T-helper 2 cell treated with Interferon-gamma antibody and Interleukin-4, amounts not matched to agents 5 μg/mL and 100 μg/mL, for 36 hours (primary cell): ENCODE measurements around the gene FAM9A.
"Not testable (repeated sequence)": the region's sequence is repeated elsewhere in the genome, so short reads cannot be mapped to it uniquely, and the experiment has no call there.

ENCODE experiments used
- DNase-seq: peaks from one replicate; pipeline ENCODE4 v3.0.0; 2021; ENCODE audit warnings: low spot score
- H3K27ac Mint-ChIP-seq: one replicate; pipeline ENCODE4 v1.8.0; 2021; ENCODE audit warnings: mild to moderate bottlenecking, mixed read lengths
- H3K27me3 Mint-ChIP-seq: one replicate; pipeline ENCODE4 v1.8.0; 2021; ENCODE audit warnings: low read depth, mixed read lengths
- H3K36me3 Mint-ChIP-seq: one replicate; pipeline ENCODE4 v1.8.0; 2021; ENCODE audit warnings: low read depth, mixed read lengths
- H3K4me1 Mint-ChIP-seq: one replicate; pipeline ENCODE4 v1.8.0; 2021; ENCODE audit warnings: low read depth, mixed read lengths
- H3K4me3 Mint-ChIP-seq: one replicate; pipeline ENCODE4 v1.8.0; 2022; ENCODE audit warnings: mild to moderate bottlenecking, moderate library complexity, mixed read lengths
- H3K9me3 Mint-ChIP-seq: one replicate; pipeline ENCODE4 v1.8.0; 2021; ENCODE audit warnings: mixed read lengths

Gene FAM9A

DNA sequence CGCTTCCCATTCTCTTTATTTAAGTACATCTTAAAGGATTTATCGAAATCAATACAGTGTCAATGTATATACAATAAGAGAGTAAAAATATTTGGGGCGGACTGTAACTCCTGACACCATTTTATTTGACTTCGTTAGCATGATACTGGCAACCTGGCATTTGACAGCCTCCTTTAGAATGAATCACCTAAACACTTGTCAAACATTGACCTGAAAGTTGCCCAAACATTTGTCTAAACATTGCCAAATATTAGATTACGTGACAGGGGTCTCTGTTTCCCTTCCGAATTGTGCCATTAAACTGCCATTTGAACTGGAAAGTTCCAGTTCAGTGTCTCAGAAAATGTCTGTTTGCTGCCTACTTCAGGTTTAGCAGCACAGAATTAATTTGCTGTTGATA, 20.8 kb upstream of the FAM9A start:
- Mint-ChIP-seq H3K27ac (no peak overlapping the region), H3K4me3 (no peak overlapping the region), H3K9me3 (no peaks in the 10 kb centered on the region), H3K36me3 (no peaks in the 10 kb centered on the region), H3K27me3 (peaks cover 27% of the 10 kb centered on the region), H3K4me1 (no peaks in the 10 kb centered on the region)
- no peak for DNase-seq

DNA sequence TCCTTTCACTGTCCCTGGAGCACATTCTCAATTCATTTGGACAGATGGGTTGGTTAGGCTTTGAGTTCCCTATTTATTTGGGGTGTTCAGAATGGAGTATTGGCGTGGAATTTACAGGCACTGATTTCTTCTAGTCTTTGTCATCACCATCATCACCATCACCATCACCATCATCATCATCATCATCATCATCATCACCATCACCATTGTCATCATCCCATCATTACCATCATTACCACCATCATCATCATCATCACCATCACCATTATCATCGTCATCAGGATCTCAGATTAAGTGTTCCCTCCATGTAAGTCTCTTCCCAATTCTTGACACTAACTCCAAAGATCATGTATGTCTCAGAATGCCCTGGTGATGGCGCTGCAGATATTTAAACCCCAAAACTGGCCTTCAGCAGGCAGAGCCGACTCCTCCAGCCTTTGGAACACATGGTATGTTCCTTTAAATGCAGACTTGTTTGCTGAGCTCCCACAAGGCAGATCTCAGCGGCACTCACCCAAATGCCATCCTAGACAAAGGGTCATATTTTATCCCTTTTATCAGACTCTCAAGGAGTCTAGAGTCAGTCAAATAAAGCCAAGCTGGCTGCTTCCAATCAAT, 19.8 kb upstream of the FAM9A start:
- H3K27ac Mint-ChIP-seq, result no peak overlapping the region
- DNase-seq, result no peak
- H3K36me3 Mint-ChIP-seq, result no peaks in the 10 kb centered on the region
- no peaks in the 10 kb centered on the region for H3K9me3 Mint-ChIP-seq
- no peak overlapping the region for H3K4me3 Mint-ChIP-seq
- H3K4me1 Mint-ChIP-seq, result no peaks in the 10 kb centered on the region
- peaks cover 24% of the 10 kb centered on the region for H3K27me3 Mint-ChIP-seq

DNA sequence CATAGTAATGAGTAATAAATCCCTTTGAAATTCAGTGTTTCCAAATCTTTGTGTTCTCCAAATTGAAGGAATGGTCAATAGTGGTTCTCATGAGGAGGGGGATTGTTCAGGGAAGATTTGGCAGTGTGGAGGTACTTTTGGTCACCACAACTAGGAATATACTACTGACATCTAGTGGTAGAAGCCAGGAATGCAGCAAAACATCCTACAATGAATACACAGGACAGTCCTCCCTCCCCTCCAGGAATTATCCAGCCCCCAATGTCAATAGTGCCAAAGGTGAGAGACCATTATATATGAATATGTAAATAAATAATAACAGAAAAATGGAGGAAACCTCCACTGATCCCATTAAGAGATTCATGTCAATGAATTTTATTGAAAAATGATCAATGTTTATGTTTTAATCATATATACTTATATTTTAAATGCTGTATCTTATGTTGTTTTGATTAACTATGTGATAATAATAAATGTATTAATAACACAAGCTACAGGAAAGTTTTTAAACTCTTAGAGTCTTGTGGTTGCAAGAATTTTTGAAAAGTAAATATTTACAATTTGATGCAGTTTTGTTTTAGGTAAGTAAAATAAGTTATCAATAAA, 14.4 kb upstream of the FAM9A start:
- DNase-seq, result no peak
- H3K4me3 Mint-ChIP-seq, result no peak overlapping the region
- H3K27me3 Mint-ChIP-seq, result peaks cover 5% of the 10 kb centered on the region
- H3K9me3 Mint-ChIP-seq, result no peaks in the 10 kb centered on the region
- H3K27ac Mint-ChIP-seq, result no peak overlapping the region
- no peaks in the 10 kb centered on the region for H3K4me1 Mint-ChIP-seq
- H3K36me3 Mint-ChIP-seq, result no peaks in the 10 kb centered on the region

DNA sequence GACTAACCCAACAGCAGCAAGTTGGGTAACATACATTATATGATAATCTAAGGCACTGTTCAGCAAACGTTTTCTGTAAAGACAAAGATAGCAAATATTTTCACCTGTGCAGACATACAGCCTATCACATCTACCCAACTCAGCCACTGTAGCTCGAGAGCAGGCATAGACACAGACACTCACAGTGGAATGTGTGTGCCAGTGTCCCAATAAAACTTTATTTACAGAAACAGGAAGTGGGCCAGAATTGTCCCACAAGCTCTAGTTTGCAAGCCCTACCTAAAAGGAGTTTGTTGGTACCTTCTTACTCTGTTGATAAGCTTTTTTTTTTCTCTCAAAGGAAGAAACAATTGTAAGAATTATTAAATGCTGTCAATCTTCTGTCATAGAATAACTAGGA, 11.9 kb upstream of the FAM9A start:
- no peaks in the 10 kb centered on the region for H3K4me1 Mint-ChIP-seq
- H3K9me3 Mint-ChIP-seq, result no peaks in the 10 kb centered on the region
- no peak overlapping the region for H3K4me3 Mint-ChIP-seq
- H3K36me3 Mint-ChIP-seq, result no peaks in the 10 kb centered on the region
- no peak for DNase-seq
- H3K27me3 Mint-ChIP-seq, result peaks cover 4% of the 10 kb centered on the region
- no peak overlapping the region for H3K27ac Mint-ChIP-seq

DNA sequence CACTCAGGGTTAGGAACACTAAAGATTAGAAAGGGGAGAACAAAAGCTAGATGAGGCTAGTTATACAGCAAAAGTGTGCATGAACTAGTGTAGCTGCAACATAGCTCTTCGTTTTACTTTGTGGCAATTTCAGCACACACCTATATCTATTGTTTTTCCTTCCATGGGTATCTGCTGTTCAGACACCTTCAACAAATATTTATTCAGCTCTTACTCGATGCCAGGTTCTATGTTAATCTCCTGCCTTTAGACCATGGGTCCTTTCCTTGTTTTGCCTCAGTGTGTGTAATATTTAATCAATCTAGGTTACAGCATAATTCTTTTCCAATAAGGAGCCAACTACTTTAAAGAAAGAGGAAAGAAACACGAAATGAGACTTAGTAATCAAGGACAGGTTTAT, 10.4 kb upstream of the FAM9A start:
- no peak for DNase-seq
- Mint-ChIP-seq H3K27me3 (peaks cover 4% of the 10 kb centered on the region), H3K9me3 (no peaks in the 10 kb centered on the region), H3K4me1 (no peaks in the 10 kb centered on the region), H3K27ac (no peak overlapping the region), H3K4me3 (no peak overlapping the region), H3K36me3 (no peaks in the 10 kb centered on the region)

DNA sequence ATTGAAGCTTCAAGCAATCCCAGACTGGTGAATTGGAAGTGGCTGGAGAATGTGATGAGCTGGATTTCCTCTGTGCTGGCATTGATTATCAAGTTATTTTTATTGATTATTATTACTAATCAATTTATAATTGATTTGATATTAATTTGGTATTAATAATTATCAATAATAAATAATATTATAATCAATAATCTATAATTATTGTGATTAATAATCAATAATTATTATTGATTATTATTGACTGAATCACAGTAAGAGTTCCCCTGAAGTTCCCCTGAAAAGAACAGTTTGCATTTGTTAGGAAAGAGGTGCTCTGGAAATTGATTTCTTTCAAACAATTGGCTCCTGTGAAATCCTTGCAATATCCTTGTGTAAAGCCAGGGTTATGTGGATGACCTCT, 7.5 kb upstream of the FAM9A start:
- no peak for DNase-seq
- H3K36me3 Mint-ChIP-seq, result no peaks in the 10 kb centered on the region
- H3K9me3 Mint-ChIP-seq, result no peaks in the 10 kb centered on the region
- no peak overlapping the region for H3K27ac Mint-ChIP-seq
- no peaks in the 10 kb centered on the region for H3K4me1 Mint-ChIP-seq
- H3K27me3 Mint-ChIP-seq, result peaks cover 6% of the 10 kb centered on the region
- H3K4me3 Mint-ChIP-seq, result no peak overlapping the region

DNA sequence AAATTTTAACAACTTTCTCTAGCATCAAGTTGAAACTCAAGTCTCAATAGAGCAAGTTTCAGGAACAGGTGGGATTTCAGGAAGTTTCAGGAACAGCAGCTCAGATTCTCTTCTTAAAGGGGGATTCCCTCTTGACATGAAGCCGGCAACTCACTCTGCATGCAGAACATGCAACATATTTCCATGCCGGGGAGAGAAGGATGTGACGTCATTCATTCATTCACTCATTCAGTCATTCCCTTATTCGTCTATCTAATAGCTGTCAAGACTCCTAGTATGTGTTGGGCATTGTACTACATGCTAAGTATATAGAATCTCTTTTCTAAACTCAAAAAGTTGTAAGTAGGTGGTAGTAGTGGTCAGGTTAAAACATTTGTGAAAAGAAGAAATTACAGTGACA, 4.8 kb upstream of the FAM9A start:
- Mint-ChIP-seq H3K36me3 (no peaks in the 10 kb centered on the region), H3K9me3 (no peaks in the 10 kb centered on the region), H3K4me1 (no peaks in the 10 kb centered on the region), H3K27me3 (peaks cover 6% of the 10 kb centered on the region), H3K4me3 (no peak overlapping the region), H3K27ac (no peak overlapping the region)
- DNase-seq, result no peak

DNA sequence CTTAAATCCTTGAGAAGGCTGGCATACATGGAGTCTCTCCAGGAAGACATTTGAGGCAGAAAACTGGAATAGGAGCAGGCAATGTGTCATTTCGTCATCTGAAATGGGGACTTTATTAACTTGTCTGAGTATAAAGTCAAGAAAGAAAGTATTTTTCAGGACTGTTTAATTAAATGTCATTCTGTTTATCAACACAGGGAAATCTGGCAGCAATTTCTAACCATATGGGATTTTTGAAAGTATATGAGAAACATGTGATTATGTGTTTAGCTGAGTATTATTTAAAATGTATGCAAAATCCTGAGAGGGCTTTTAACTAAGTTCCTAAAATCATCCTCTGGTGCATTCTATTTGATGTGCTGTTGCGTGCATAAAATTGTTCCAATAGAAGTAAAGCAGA, 3.9 kb upstream of the FAM9A start:
- Mint-ChIP-seq H3K4me3 (no peak overlapping the region), H3K36me3 (no peaks in the 10 kb centered on the region), H3K27me3 (peaks cover 4% of the 10 kb centered on the region), H3K27ac (no peak overlapping the region), H3K4me1 (no peaks in the 10 kb centered on the region), H3K9me3 (no peaks in the 10 kb centered on the region)
- no peak for DNase-seq

DNA sequence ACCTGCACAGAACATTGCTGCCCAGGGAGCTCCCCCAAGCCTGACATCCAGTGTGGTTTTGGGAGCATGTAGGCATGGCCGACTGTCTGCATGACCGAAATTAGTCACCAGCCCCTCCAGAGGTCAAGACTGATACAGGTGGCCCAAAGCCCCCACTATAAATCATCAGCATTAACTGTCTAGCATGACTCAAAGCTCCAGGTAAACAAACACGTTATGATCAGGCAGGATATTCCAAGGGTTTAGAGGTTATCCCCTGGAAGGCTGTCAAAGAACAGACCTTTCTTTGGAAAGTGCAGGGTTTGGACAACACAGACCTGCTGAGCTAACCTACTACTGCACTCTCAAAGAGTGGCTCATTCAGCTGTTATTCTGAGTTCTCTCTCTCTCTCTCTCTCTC, 2.1 kb upstream of the FAM9A start:
- peaks cover 4% of the 10 kb centered on the region for H3K27me3 Mint-ChIP-seq
- no peaks in the 10 kb centered on the region for H3K9me3 Mint-ChIP-seq
- H3K4me1 Mint-ChIP-seq, result no peaks in the 10 kb centered on the region
- DNase-seq, result no peak
- no peak overlapping the region for H3K4me3 Mint-ChIP-seq
- H3K27ac Mint-ChIP-seq, result no peak overlapping the region
- H3K36me3 Mint-ChIP-seq, result no peaks in the 10 kb centered on the region

DNA sequence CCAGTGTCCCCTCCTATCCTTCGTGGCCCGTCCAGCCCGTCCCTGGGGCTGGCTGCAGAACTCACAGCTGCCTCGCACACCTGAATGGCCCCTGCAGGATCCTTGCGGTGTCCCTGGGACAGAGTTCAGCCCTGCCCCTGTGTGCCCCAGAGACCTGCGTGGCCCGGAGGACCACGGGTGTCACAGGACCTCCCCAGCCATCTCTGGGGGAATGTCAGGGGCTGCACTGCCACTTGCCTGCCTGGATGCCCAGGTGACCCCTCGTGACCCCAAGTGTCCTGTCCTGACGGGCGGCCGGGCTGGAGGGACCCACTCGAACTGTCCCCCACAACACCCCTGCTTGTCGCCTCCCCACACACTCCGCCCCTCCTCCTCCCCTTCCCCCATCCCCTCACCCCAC, 832 bp downstream of the FAM9A start:
- H3K36me3 Mint-ChIP-seq, DNase-seq, H3K9me3 Mint-ChIP-seq, H3K4me3 Mint-ChIP-seq, H3K27me3 Mint-ChIP-seq, H3K4me1 Mint-ChIP-seq, H3K27ac Mint-ChIP-seq: not testable (repeated sequence)

DNA sequence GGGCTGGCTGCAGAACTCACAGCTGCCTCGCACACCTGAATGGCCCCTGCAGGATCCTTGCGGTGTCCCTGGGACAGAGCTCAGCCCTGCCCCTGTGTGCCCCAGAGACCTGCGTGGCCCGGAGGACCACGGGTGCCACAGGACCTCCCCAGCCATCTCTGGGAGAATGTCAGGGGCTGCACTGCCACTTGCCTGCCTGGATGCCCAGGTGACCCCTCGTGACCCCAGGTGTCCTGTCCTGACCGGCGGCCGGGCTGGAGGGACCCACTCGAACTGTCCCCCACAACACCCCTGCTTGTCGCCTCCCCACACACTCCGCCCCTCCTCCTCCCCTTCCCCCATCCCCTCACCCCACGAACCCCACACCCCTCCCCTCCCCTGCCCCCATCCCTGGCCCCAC, 1.9 kb downstream of the FAM9A start:
- H3K4me3 Mint-ChIP-seq, H3K9me3 Mint-ChIP-seq, DNase-seq, H3K27me3 Mint-ChIP-seq, H3K4me1 Mint-ChIP-seq, H3K27ac Mint-ChIP-seq, H3K36me3 Mint-ChIP-seq: not testable (repeated sequence)

DNA sequence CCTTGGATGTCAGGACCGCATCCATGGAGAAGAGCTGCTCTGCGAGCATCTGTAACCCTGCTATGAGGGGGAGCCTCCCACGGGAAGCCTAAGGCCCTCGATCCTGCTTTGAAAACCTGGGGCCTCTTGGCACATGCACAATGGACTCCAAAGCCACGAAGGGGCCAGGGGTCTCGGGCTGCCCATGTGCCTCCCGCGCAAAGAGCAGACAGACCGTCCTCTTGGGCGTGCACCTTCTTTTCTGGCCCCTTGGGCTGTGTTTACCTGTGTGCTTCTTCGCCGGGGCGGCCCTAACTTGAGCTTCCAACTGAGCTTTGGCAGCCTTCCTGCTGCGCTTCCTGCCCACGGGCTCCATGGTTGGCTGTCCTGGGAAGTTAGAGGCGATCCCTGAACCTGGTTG, 2.5 kb downstream of the FAM9A start:
- not testable (repeated sequence) for DNase-seq, H3K9me3 Mint-ChIP-seq, H3K27ac Mint-ChIP-seq, H3K36me3 Mint-ChIP-seq, H3K4me3 Mint-ChIP-seq, H3K4me1 Mint-ChIP-seq, H3K27me3 Mint-ChIP-seq

DNA sequence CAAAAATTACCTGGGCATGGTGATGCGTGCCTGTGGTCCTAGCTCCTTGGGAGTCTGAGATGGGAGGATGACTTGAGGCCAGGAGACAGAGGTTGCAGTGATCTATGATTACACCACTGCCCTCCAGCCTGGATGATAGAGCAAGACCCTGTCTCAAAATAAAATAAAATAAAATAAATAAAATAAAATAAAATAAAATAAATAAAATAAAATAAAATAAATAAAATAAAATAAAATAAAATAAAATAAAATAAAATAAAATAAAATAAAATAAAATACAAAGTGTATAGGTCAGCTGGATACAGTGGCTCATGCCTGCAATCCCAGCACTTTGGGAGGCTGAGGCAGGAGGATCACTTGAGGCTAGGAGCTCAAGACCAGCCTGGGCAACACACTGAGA, 14.1 kb downstream of the FAM9A start:
- not testable (repeated sequence) for H3K27ac Mint-ChIP-seq, H3K4me1 Mint-ChIP-seq, H3K9me3 Mint-ChIP-seq, H3K36me3 Mint-ChIP-seq, H3K27me3 Mint-ChIP-seq, DNase-seq, H3K4me3 Mint-ChIP-seq

DNA sequence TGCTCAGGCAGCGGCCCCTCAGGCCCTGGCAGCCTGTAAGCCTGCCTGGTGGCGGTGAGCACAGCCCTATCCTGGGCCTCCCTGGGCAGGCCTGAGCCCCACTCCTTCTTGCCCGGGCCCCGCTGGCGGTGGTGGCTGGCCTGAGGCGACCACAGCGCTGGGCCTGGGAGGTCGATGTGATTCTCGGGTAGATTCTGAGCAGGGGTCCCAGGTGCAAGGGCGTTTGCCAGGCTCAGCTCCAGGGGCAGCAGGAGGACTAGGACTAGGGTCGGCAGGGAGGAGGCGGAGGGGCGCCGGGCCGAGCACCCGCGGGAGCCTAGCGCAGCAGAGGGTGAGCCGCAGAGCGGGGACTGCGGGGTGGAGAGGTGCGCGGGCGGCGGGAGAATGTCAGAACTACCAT, 17.0 kb downstream of the FAM9A start:
- no peaks in the 10 kb centered on the region for H3K9me3 Mint-ChIP-seq
- H3K4me3 Mint-ChIP-seq, result no peak overlapping the region
- H3K36me3 Mint-ChIP-seq, result no peaks in the 10 kb centered on the region
- no peak for DNase-seq
- H3K27ac Mint-ChIP-seq, result no peak overlapping the region
- peaks cover 3% of the 10 kb centered on the region for H3K4me1 Mint-ChIP-seq
- no peaks in the 10 kb centered on the region for H3K27me3 Mint-ChIP-seq

DNA sequence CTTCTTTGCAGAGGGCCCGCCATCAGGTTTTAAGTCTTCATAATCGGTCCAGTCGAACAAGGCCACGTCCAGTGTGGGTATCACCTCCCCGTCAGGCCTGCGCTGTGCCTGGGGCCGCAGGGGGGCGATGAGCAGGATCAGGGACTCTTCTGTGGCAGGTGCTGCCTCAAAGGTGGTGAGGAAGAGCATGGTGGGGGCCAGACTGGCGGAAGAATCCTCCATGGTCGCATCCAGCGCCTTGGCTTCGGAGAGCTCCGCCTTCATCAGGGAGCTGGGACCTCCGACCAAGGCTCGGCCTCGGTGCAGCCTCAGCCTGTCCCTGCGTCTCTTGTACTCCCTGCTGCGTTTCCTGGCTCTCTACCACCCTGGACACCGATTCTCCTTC, 17.5 kb downstream of the FAM9A start:
- H3K9me3 Mint-ChIP-seq, result no peaks in the 10 kb centered on the region
- no peaks in the 10 kb centered on the region for H3K36me3 Mint-ChIP-seq
- H3K27ac Mint-ChIP-seq, result no peak overlapping the region
- H3K4me1 Mint-ChIP-seq, result peaks cover 3% of the 10 kb centered on the region
- no peak for DNase-seq
- no peak overlapping the region for H3K4me3 Mint-ChIP-seq
- H3K27me3 Mint-ChIP-seq, result no peaks in the 10 kb centered on the region
